GM23338 (cell line): ENCODE measurements around the gene ELOVL6. TPM values are rescaled to one million over a fixed set of nuclear protein-coding genes. Genes with fewer than 3 reads are reported as not detected.

Experiments used
- ATAC-seq: fragments of 200-7000 bp; cut with Tn5 transposase; 3 replicates; pipeline ENCODE4 v1.9.1; 2020
- DNase-seq: peaks from one replicate; pipeline ENCODE4 v3.0.0-alpha.2; 2015; ENCODE audit warnings: low spot score
- H2AFZ ChIP-seq: fragments of 200-600 bp; sonication (generic); 2 replicates; pipeline ENCODE4 v1.8.0; 2016; ENCODE audit warnings: antibody characterized with exemption, mild to moderate bottlenecking, moderate library complexity
- H3F3A ChIP-seq: fragments of 200-600 bp; sonication (generic); replicated peaks from 2 replicates; pipeline ENCODE4 v1.8.0; 2017; ENCODE audit warnings: antibody characterized with exemption, mixed run types, low read depth
- H3K27ac ChIP-seq: fragments of 200-600 bp; sonication (generic); 2 replicates; pipeline ENCODE4 v1.6.1; 2016; ENCODE audit warnings: low read depth
- H3K27me3 ChIP-seq: fragments of 200-600 bp; sonication (generic); 2 replicates; pipeline ENCODE4 v1.8.0; 2016; ENCODE audit warnings: mild to moderate bottlenecking, mixed run types, moderate library complexity; ENCODE audit not compliant: insufficient read depth
- H3K36me3 ChIP-seq: fragments of 200-600 bp; sonication (generic); 2 replicates; pipeline ENCODE4 v1.8.0; 2016; ENCODE audit warnings: mild to moderate bottlenecking; ENCODE audit not compliant: insufficient read depth
- H3K4me1 ChIP-seq: fragments of 200-600 bp; sonication (generic); 2 replicates; pipeline ENCODE4 v1.8.0; 2016; ENCODE audit warnings: mild to moderate bottlenecking, moderate library complexity; ENCODE audit not compliant: insufficient read depth
- H3K4me2 ChIP-seq: fragments of 200-600 bp; sonication (generic); 2 replicates; pipeline ENCODE4 v1.7.1; 2017; ENCODE audit warnings: mixed run types
- H3K4me3 ChIP-seq: fragments of 200-600 bp; sonication (generic); 2 replicates; pipeline ENCODE4 v1.6.1; 2016; ENCODE audit warnings: mixed run types
- H3K79me2 ChIP-seq: fragments of 200-600 bp; sonication (generic); replicated peaks from 2 replicates; pipeline ENCODE4 v1.8.0; 2017; ENCODE audit warnings: mild to moderate bottlenecking; ENCODE audit not compliant: insufficient read depth
- H3K9me2 ChIP-seq: fragments of 200-600 bp; sonication (generic); 2 replicates; pipeline ENCODE4 v1.8.0; 2017; ENCODE audit not compliant: insufficient read depth
- H4K20me1 ChIP-seq: fragments of 200-600 bp; sonication (generic); replicated peaks from 2 replicates; pipeline ENCODE4 v1.8.0; 2017; ENCODE audit warnings: mild to moderate bottlenecking; ENCODE audit not compliant: insufficient read depth
- H3K27ac Mint-ChIP-seq: 2 replicates; pipeline ENCODE4 v1.8.0; 2020; ENCODE audit warnings: inconsistent platforms, mild to moderate bottlenecking, moderate library complexity, mixed read lengths
- H3K27me3 Mint-ChIP-seq: 3 replicates; pipeline ENCODE4 v1.8.0; 2022; ENCODE audit warnings: low read depth, mild to moderate bottlenecking, moderate library complexity, mixed read lengths, inconsistent platforms; ENCODE audit not compliant: insufficient read depth, poor library complexity
- H3K36me3 Mint-ChIP-seq: 3 replicates; pipeline ENCODE4 v1.8.0; 2021; ENCODE audit warnings: low read depth, mild to moderate bottlenecking, inconsistent platforms, moderate library complexity, mixed read lengths
- H3K4me1 Mint-ChIP-seq: 3 replicates; pipeline ENCODE4 v1.8.0; 2020; ENCODE audit warnings: mild to moderate bottlenecking, inconsistent platforms, mixed read lengths
- H3K4me3 Mint-ChIP-seq: 3 replicates; pipeline ENCODE4 v1.8.0; 2021; ENCODE audit warnings: moderate library complexity, mild to moderate bottlenecking, inconsistent platforms, mixed read lengths
- H3K9me3 Mint-ChIP-seq: 3 replicates; pipeline ENCODE4 v1.8.0; 2020; ENCODE audit warnings: moderate library complexity, mild to moderate bottlenecking, inconsistent platforms, mixed read lengths
- EZH2 ChIP-seq: fragments of 200-600 bp; sonication (generic); IDR thresholded peaks from one replicate; pipeline ENCODE4 v1.8.0; 2017; ENCODE audit warnings: antibody characterized with exemption, mild to moderate bottlenecking, low read depth; ENCODE audit not compliant: unreplicated experiment
- EZH2phosphoT487 ChIP-seq: fragments of 200-600 bp; sonication (generic); IDR thresholded peaks from one replicate; pipeline ENCODE4 v1.8.1; 2018; ENCODE audit warnings: antibody characterized with exemption; ENCODE audit not compliant: unreplicated experiment
- JUNB ChIP-seq: IDR thresholded peaks from one replicate; pipeline ENCODE4 v1.6.1; 2016; ENCODE audit warnings: antibody characterized with exemption; ENCODE audit not compliant: unreplicated experiment
- ZNF114 ChIP-seq: fragments of 250-450 bp; sonication (Bioruptor Pico); IDR thresholded peaks from 2 replicates; pipeline ENCODE4 v1.5.0; 2020; ENCODE audit warnings: mild to moderate bottlenecking, moderate library complexity
- ZNF331 ChIP-seq: fragments of 250-450 bp; sonication (Bioruptor Pico); IDR thresholded peaks from 2 replicates; pipeline ENCODE4 v1.5.0; 2020; ENCODE audit warnings: low read depth, mild to moderate bottlenecking, moderate library complexity
- polyA plus RNA-seq: library from polyadenylated mRNA; unstranded; fragments of >200 nt; fragmentation: Nextera tagmentation; extraction: Ambion mirVana; gene quantifications from 2 replicates; pipeline ENCODE4 v1.2.1, GENCODE V29; 2016
- total RNA-seq: library from RNA; depleted of rRNA; stranded (reverse); fragments of >200 nt; shearing (Covaris generic); gene quantifications from 2 replicates; pipeline ENCODE4 v1.2.3, GENCODE V29; 2014
- TF ChIP-seq, protein P1 (sequence below): IDR thresholded peaks from 2 replicates; pipeline ENCODE4 v1.6.1; 2016; ENCODE audit warnings: antibody characterized with exemption
- TF ChIP-seq, protein P2 (sequence below), 2 experiments: fragments of 200-600 bp in 1 of 2; sonication (generic) in 1 of 2; conservative IDR thresholded peaks; 2 replicates each; pipeline versions ENCODE4 v1.5.1 to v1.6.1; 2016 to 2017; ENCODE audit warnings: antibody characterized with exemption in 2 of 2, low read depth in 2 of 2, mild to moderate bottlenecking in 2 of 2, moderate library complexity in 1 of 2
- TF ChIP-seq, protein P3 (sequence below): fragments of 250-450 bp; sonication (Bioruptor Pico); IDR thresholded peaks from 2 replicates; pipeline ENCODE4 v1.5.0; 2020; ENCODE audit warnings: mild to moderate bottlenecking, moderate library complexity

Gene ELOVL6
- total and polyA plus RNA-seq, 2 experiments from 2014 or later = 82.7 to 89.5 TPM

DNA sequence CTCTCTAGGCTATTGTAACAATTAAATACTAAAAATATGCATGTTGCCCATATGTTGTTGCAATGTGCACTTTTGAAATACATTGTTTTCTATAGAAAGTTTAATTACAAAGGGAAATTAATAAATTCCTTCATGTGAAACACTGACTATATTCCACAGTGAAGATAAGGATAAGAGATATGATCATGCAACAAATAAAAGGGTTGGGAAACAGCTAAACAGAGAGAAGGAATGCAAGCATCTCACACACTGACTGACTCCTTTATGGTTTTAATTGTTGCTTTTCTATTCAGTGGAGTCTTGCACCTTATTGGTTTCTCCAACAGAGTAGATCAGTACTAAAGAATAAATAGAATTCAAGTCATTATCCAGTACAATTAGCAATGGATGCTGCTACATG lies 37.8 kb downstream of the ELOVL6 start:
- H3K4me2 ChIP-seq = no peak overlapping the region
- peaks cover 100% of the 10 kb centered on the region for H3K79me2 ChIP-seq
- Mint-ChIP-seq H3K4me3 (no peak overlapping the region), H3K36me3 (peaks cover 6% of the 10 kb centered on the region; the same call in 2 of the 3 replicates), H3K27ac (no peak overlapping the region), H3K4me1 (peaks cover 3% of the 10 kb centered on the region), H3K27me3 (peaks cover 1% of the 10 kb centered on the region), H3K9me3 (no peaks in the 10 kb centered on the region)
- TF ChIP-seq ZNF331 (CRISPR knock-in tag) (no peak), EZH2phosphoT487 (no peak), JUNB (no peak)
- TF ChIP-seq, protein P1, sequence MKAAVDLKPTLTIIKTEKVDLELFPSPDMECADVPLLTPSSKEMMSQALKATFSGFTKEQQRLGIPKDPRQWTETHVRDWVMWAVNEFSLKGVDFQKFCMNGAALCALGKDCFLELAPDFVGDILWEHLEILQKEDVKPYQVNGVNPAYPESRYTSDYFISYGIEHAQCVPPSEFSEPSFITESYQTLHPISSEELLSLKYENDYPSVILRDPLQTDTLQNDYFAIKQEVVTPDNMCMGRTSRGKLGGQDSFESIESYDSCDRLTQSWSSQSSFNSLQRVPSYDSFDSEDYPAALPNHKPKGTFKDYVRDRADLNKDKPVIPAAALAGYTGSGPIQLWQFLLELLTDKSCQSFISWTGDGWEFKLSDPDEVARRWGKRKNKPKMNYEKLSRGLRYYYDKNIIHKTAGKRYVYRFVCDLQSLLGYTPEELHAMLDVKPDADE = no peak
- TF ChIP-seq, protein P2, sequence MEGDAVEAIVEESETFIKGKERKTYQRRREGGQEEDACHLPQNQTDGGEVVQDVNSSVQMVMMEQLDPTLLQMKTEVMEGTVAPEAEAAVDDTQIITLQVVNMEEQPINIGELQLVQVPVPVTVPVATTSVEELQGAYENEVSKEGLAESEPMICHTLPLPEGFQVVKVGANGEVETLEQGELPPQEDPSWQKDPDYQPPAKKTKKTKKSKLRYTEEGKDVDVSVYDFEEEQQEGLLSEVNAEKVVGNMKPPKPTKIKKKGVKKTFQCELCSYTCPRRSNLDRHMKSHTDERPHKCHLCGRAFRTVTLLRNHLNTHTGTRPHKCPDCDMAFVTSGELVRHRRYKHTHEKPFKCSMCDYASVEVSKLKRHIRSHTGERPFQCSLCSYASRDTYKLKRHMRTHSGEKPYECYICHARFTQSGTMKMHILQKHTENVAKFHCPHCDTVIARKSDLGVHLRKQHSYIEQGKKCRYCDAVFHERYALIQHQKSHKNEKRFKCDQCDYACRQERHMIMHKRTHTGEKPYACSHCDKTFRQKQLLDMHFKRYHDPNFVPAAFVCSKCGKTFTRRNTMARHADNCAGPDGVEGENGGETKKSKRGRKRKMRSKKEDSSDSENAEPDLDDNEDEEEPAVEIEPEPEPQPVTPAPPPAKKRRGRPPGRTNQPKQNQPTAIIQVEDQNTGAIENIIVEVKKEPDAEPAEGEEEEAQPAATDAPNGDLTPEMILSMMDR (conservative IDR thresholded peaks at IDR 0.05; ENCODE audit: low read depth in 2 of 2) = no peak
- peaks cover 16% of the 10 kb centered on the region; the same call in 1 of the 2 replicates for H4K20me1 ChIP-seq
- no peak for ATAC-seq
- no peaks in the 10 kb centered on the region for H3K9me2 ChIP-seq
- no peaks in the 10 kb centered on the region for H3F3A ChIP-seq
- DNase-seq = no peak
- H3K27me3 ChIP-seq = no peaks in the 10 kb centered on the region
- H3K27ac ChIP-seq = no peak overlapping the region; the same call in 1 of the 2 replicates
- peaks cover 2% of the 10 kb centered on the region; the same call in 1 of the 2 replicates for H3K4me1 ChIP-seq
- no peaks in the 10 kb centered on the region for H3K36me3 ChIP-seq
- no peak overlapping the region for H2AFZ ChIP-seq
- no peak overlapping the region for H3K4me3 ChIP-seq

DNA sequence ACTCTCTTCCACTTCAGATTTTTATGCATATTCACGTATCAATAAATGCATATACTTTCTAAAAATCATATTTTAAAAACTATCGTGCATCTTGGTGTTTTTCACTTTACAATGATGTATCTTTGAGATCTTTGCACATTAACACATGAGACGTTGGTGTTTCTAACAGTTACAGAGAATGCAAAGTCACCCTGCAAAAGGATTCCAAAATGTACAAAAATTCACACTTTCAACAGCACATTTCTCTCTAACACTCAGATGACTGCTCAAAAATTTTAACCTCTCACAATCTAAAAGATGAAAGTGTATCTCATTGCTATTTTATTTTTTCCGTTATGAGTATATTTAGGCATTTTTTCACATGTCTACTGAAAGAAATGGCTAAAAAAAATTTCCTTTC lies 38.9 kb downstream of the ELOVL6 start:
- Histone ChIP-seq H3K4me3 (no peak overlapping the region), H3K27me3 (no peaks in the 10 kb centered on the region), H4K20me1 (peaks cover 17% of the 10 kb centered on the region; the same call in 1 of the 2 replicates), H3F3A (no peaks in the 10 kb centered on the region), H3K4me2 (no peak overlapping the region), H3K4me1 (no peaks in the 10 kb centered on the region), H2AFZ (no peak overlapping the region), H3K36me3 (no peaks in the 10 kb centered on the region), H3K79me2 (peaks cover 100% of the 10 kb centered on the region), H3K9me2 (no peaks in the 10 kb centered on the region), H3K27ac (no peak overlapping the region)
- Mint-ChIP-seq H3K9me3 (no peaks in the 10 kb centered on the region), H3K27ac (no peak overlapping the region; the same call in 1 of the 2 replicates), H3K27me3 (peaks cover 2% of the 10 kb centered on the region), H3K4me1 (no peaks in the 10 kb centered on the region; the same call in 1 of the 3 replicates), H3K4me3 (no peak overlapping the region), H3K36me3 (peaks cover 6% of the 10 kb centered on the region; the same call in 2 of the 3 replicates)
- ATAC-seq (no peak), DNase-seq (no peak)
- no peak for TF ChIP-seq ZNF331 (CRISPR knock-in tag)
- no peak for TF ChIP-seq ZNF114 (CRISPR knock-in tag)
- TF ChIP-seq, protein P2 (conservative IDR thresholded peaks at IDR 0.05; ENCODE audit: low read depth in 2 of 2) = no peak
- TF ChIP-seq, protein P3, sequence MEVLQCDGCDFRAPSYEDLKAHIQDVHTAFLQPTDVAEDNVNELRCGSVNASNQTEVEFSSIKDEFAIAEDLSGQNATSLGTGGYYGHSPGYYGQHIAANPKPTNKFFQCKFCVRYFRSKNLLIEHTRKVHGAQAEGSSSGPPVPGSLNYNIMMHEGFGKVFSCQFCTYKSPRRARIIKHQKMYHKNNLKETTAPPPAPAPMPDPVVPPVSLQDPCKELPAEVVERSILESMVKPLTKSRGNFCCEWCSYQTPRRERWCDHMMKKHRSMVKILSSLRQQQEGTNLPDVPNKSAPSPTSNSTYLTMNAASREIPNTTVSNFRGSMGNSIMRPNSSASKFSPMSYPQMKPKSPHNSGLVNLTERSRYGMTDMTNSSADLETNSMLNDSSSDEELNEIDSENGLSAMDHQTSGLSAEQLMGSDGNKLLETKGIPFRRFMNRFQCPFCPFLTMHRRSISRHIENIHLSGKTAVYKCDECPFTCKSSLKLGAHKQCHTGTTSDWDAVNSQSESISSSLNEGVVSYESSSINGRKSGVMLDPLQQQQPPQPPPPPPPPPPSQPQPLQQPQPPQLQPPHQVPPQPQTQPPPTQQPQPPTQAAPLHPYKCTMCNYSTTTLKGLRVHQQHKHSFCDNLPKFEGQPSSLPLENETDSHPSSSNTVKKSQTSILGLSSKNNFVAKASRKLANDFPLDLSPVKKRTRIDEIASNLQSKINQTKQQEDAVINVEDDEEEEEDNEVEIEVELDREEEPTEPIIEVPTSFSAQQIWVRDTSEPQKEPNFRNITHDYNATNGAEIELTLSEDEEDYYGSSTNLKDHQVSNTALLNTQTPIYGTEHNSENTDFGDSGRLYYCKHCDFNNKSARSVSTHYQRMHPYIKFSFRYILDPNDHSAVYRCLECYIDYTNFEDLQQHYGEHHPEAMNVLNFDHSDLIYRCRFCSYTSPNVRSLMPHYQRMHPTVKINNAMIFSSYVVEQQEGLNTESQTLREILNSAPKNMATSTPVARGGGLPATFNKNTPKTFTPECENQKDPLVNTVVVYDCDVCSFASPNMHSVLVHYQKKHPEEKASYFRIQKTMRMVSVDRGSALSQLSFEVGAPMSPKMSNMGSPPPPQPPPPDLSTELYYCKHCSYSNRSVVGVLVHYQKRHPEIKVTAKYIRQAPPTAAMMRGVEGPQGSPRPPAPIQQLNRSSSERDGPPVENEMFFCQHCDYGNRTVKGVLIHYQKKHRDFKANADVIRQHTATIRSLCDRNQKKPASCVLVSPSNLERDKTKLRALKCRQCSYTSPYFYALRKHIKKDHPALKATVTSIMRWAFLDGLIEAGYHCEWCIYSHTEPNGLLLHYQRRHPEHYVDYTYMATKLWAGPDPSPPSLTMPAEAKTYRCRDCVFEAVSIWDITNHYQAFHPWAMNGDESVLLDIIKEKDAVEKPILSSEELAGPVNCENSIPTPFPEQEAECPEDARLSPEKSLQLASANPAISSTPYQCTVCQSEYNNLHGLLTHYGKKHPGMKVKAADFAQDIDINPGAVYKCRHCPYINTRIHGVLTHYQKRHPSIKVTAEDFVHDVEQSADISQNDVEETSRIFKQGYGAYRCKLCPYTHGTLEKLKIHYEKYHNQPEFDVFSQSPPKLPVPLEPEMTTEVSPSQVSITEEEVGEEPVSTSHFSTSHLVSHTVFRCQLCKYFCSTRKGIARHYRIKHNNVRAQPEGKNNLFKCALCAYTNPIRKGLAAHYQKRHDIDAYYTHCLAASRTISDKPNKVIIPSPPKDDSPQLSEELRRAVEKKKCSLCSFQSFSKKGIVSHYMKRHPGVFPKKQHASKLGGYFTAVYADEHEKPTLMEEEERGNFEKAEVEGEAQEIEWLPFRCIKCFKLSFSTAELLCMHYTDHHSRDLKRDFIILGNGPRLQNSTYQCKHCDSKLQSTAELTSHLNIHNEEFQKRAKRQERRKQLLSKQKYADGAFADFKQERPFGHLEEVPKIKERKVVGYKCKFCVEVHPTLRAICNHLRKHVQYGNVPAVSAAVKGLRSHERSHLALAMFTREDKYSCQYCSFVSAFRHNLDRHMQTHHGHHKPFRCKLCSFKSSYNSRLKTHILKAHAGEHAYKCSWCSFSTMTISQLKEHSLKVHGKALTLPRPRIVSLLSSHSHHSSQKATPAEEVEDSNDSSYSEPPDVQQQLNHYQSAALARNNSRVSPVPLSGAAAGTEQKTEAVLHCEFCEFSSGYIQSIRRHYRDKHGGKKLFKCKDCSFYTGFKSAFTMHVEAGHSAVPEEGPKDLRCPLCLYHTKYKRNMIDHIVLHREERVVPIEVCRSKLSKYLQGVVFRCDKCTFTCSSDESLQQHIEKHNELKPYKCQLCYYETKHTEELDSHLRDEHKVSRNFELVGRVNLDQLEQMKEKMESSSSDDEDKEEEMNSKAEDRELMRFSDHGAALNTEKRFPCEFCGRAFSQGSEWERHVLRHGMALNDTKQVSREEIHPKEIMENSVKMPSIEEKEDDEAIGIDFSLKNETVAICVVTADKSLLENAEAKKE = no peak
- TF ChIP-seq, protein P1 = no peak
- TF ChIP-seq EZH2 = no peak
